OCI-LY1 (cell line): ENCODE measurements around the gene MAMDC2.

Source experiments
- H2AFZ ChIP-seq: fragments of 200-600 bp; sonication (generic), shearing (Covaris generic); 2 replicates; pipeline ENCODE4 v1.6.0; 2014; ENCODE audit warnings: antibody characterized with exemption, mild to moderate bottlenecking, low read length
- H3F3A ChIP-seq: fragments of 200-600 bp; sonication (generic), shearing (Covaris generic); 2 replicates; pipeline ENCODE4 v1.6.0; 2014; ENCODE audit warnings: mild to moderate bottlenecking, antibody characterized with exemption, low read length, moderate library complexity; ENCODE audit not compliant: insufficient read depth
- H3K27ac ChIP-seq: fragments of 200-600 bp; sonication (generic); 2 replicates; pipeline ENCODE4 v1.5.1; 2014; ENCODE audit warnings: low read length, mixed run types, mild to moderate bottlenecking, low read depth; ENCODE audit not compliant: poor library complexity, severe bottlenecking
- H3K27me3 ChIP-seq: fragments of 200-600 bp; sonication (generic); 2 replicates; pipeline ENCODE4 v1.6.0; 2014; ENCODE audit warnings: antibody characterized with exemption, mild to moderate bottlenecking, low read length, moderate library complexity; ENCODE audit not compliant: insufficient read depth
- H3K36me3 ChIP-seq: fragments of 200-600 bp; sonication (generic); 2 replicates; pipeline ENCODE4 v1.6.1; 2014; ENCODE audit warnings: mild to moderate bottlenecking, antibody characterized with exemption, low read length, moderate library complexity, mixed read lengths; ENCODE audit not compliant: insufficient read depth
- H3K4me1 ChIP-seq: fragments of 200-600 bp; sonication (generic); 2 replicates; pipeline ENCODE4 v1.5.1; 2014; ENCODE audit warnings: mild to moderate bottlenecking, low read length, moderate library complexity; ENCODE audit not compliant: insufficient read depth, severe bottlenecking
- H3K4me2 ChIP-seq: fragments of 200-600 bp; sonication (generic), shearing (Covaris generic); 2 replicates; pipeline ENCODE4 v1.6.1; 2014; ENCODE audit warnings: low read length
- H3K4me3 ChIP-seq: fragments of 200-600 bp; sonication (generic); 2 replicates; pipeline ENCODE4 v1.5.1; 2014; ENCODE audit warnings: low read length, low read depth, mild to moderate bottlenecking, mixed read lengths; ENCODE audit not compliant: poor library complexity, severe bottlenecking
- H3K79me2 ChIP-seq: fragments of 200-600 bp; shearing (Covaris generic); 2 replicates; pipeline ENCODE4 v1.6.1; 2016; ENCODE audit warnings: mixed run types, low read length, mixed read lengths; ENCODE audit not compliant: insufficient read depth
- H3K9ac ChIP-seq: fragments of 200-600 bp; sonication (generic), shearing (Covaris generic); 2 replicates; pipeline ENCODE4 v1.6.1; 2014; ENCODE audit warnings: mild to moderate bottlenecking, low read length, mixed read lengths
- H3K9me2 ChIP-seq: fragments of 200-600 bp; sonication (generic), shearing (Covaris generic); 2 replicates; pipeline ENCODE4 v1.6.1; 2014; ENCODE audit warnings: low read depth, mild to moderate bottlenecking, low read length, mixed read lengths
- H3K9me3 ChIP-seq: fragments of 200-600 bp; shearing (Covaris generic); 2 replicates; pipeline ENCODE4 v1.6.1; 2014; ENCODE audit warnings: low read length, mixed read lengths
- H4K20me1 ChIP-seq: fragments of 200-600 bp; sonication (generic), shearing (Covaris generic); 2 replicates; pipeline ENCODE4 v1.6.0; 2016; ENCODE audit warnings: mild to moderate bottlenecking, low read length; ENCODE audit not compliant: insufficient read depth
- CTCF ChIP-seq: fragments of 200-600 bp; sonication (generic), shearing (Covaris generic); IDR thresholded peaks from 2 replicates; pipeline ENCODE4 v1.5.1; 2017; ENCODE audit warnings: mild to moderate bottlenecking, antibody characterized with exemption, low read length, moderate library complexity, mixed read lengths
- EZH2 ChIP-seq: fragments of 200-600 bp; sonication (generic), shearing (Covaris generic); IDR thresholded peaks from 2 replicates; pipeline ENCODE4 v1.8.0; 2017; ENCODE audit warnings: borderline replicate concordance, mixed run types, mild to moderate bottlenecking, antibody characterized with exemption, low read length, moderate library complexity, mixed read lengths

MAMDC2 gene

GRCh38 chr9:70031141-70031545 is 12.5 kb upstream of the MAMDC2 start:
- TF ChIP-seq EZH2 (no peak), CTCF (no peak)
- Histone ChIP-seq H3K9me3 (no peaks in the 10 kb centered on the region), H3K4me1 (no peaks in the 10 kb centered on the region), H3K9me2 (no peaks in the 10 kb centered on the region), H3K9ac (no peak overlapping the region), H3K4me2 (no peak overlapping the region), H3K27me3 (no peaks in the 10 kb centered on the region), H3K79me2 (no peaks in the 10 kb centered on the region), H3K4me3 (no peak overlapping the region), H4K20me1 (no peaks in the 10 kb centered on the region), H3K36me3 (no peaks in the 10 kb centered on the region), H3K27ac (no peak overlapping the region), H2AFZ (no peak overlapping the region), H3F3A (no peaks in the 10 kb centered on the region)

- no peak overlapping the region for H2AFZ ChIP-seq
- no peaks in the 10 kb centered on the region for H3K36me3 ChIP-seq
- TF ChIP-seq CTCF (no peak), EZH2 (no peak)
- H3K4me2 ChIP-seq = no peak overlapping the region
- no peaks in the 10 kb centered on the region for H3F3A ChIP-seq
- no peaks in the 10 kb centered on the region for H3K27me3 ChIP-seq
- H3K27ac ChIP-seq = no peak overlapping the region
- no peaks in the 10 kb centered on the region for H3K4me1 ChIP-seq
- H3K4me3 ChIP-seq = no peak overlapping the region
- no peaks in the 10 kb centered on the region for H4K20me1 ChIP-seq
- H3K9ac ChIP-seq = no peak overlapping the region
- no peaks in the 10 kb centered on the region for H3K9me3 ChIP-seq
- H3K9me2 ChIP-seq = no peaks in the 10 kb centered on the region
- H3K79me2 ChIP-seq = no peaks in the 10 kb centered on the region
These were observed 9.4 kb upstream of the MAMDC2 start for GRCh38 chr9:70034271-70034711.

- Histone ChIP-seq H3F3A (no peaks in the 10 kb centered on the region), H3K36me3 (no peaks in the 10 kb centered on the region)
- TF ChIP-seq CTCF (no peak), EZH2 (no peak)
These were observed 8.0 kb upstream of the MAMDC2 start for GRCh38 chr9:70035691-70036090.

More at GRCh38 chr9:70035691-70036090, 8.0 kb upstream of the MAMDC2 start:
- Histone ChIP-seq H3K27me3 (no peaks in the 10 kb centered on the region), H3K4me3 (no peak overlapping the region), H3K9me2 (no peaks in the 10 kb centered on the region), H3K4me1 (no peaks in the 10 kb centered on the region), H3K9me3 (no peaks in the 10 kb centered on the region), H3K9ac (no peak overlapping the region), H4K20me1 (no peaks in the 10 kb centered on the region), H3K27ac (no peak overlapping the region), H3K79me2 (no peaks in the 10 kb centered on the region), H3K4me2 (no peak overlapping the region), H2AFZ (no peak overlapping the region)
